ENCODE measurements around the gene C5. TPM values are rescaled to one million over a fixed set of nuclear protein-coding genes. Genes with fewer than 3 reads are reported as not detected.
"Not testable (repeated sequence)": the region's sequence is repeated elsewhere in the genome, so short reads cannot be mapped to it uniquely, and the experiment has no call there.

C5 gene
- 10 to 100 TPM; 12.3 to 32.2 TPM for total RNA-seq
- 10 to 100 TPM; 61.5 to 91.6 (median 80.5) TPM for polyA plus RNA-seq (ENCODE audit: insufficient read length in 6 of 6)
- long read RNA-seq, donor 1, partial matches to known transcripts, result 26 of 26 reads
- long read RNA-seq, donor 1, other reads (novel, unspliced or antisense), result 0 of 26 reads
- long read RNA-seq, donor 2, full-length matches to known transcripts, result 1 of 28 reads
- long read RNA-seq, donor 2, partial matches to known transcripts, result 27 of 28 reads
- long read RNA-seq, donor 2, other reads (novel, unspliced or antisense), result 0 of 28 reads
- long read RNA-seq, donor 3, full-length matches to known transcripts, result 1 of 17 reads
- long read RNA-seq, donor 3, partial matches to known transcripts, result 16 of 17 reads
- long read RNA-seq, donor 3, other reads (novel, unspliced or antisense), result 0 of 17 reads
- long read RNA-seq, donor 4, partial matches to known transcripts, result 6 of 6 reads
- long read RNA-seq, donor 4, other reads (novel, unspliced or antisense), result 0 of 6 reads
- long read RNA-seq, donor 5, full-length matches to known transcripts, result 1 of 32 reads
- long read RNA-seq, donor 5, partial matches to known transcripts, result 31 of 32 reads
- long read RNA-seq, donor 5, other reads (novel, unspliced or antisense), result 0 of 32 reads
- long read RNA-seq, donor 6, full-length matches to known transcripts, result 3 of 49 reads
- long read RNA-seq, donor 6, partial matches to known transcripts, result 46 of 49 reads
- long read RNA-seq, donor 6, other reads (novel, unspliced or antisense), result 0 of 49 reads
- long read RNA-seq, donor 7, full-length matches to known transcripts, result 1 of 1 reads
- long read RNA-seq, donor 7, partial matches to known transcripts, result 0 of 1 reads
- long read RNA-seq, donor 7, other reads (novel, unspliced or antisense), result 0 of 1 reads
- long read RNA-seq, donor 8, full-length matches to known transcripts, result 1 of 28 reads
- long read RNA-seq, donor 8, partial matches to known transcripts, result 27 of 28 reads
- long read RNA-seq, donor 8, other reads (novel, unspliced or antisense), result 0 of 28 reads
- long read RNA-seq, donor 9, result 0 reads
- long read RNA-seq, donor 10, result 0 reads
- long read RNA-seq, donor 11, partial matches to known transcripts, result 5 of 5 reads
- long read RNA-seq, donor 11, other reads (novel, unspliced or antisense), result 0 of 5 reads
- long read RNA-seq, donor 12, partial matches to known transcripts, result 28 of 28 reads
- long read RNA-seq, donor 12, other reads (novel, unspliced or antisense), result 0 of 28 reads

- ATAC-seq (peak; percentile 20), DNase-seq (no peak)
- TF ChIP-seq, protein P1, sequence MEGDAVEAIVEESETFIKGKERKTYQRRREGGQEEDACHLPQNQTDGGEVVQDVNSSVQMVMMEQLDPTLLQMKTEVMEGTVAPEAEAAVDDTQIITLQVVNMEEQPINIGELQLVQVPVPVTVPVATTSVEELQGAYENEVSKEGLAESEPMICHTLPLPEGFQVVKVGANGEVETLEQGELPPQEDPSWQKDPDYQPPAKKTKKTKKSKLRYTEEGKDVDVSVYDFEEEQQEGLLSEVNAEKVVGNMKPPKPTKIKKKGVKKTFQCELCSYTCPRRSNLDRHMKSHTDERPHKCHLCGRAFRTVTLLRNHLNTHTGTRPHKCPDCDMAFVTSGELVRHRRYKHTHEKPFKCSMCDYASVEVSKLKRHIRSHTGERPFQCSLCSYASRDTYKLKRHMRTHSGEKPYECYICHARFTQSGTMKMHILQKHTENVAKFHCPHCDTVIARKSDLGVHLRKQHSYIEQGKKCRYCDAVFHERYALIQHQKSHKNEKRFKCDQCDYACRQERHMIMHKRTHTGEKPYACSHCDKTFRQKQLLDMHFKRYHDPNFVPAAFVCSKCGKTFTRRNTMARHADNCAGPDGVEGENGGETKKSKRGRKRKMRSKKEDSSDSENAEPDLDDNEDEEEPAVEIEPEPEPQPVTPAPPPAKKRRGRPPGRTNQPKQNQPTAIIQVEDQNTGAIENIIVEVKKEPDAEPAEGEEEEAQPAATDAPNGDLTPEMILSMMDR (IDR thresholded peaks at IDR 0.05), result no peak
- no peak within 1 kb of the TSS for H3K4me3 ChIP-seq
- H3K27me3 ChIP-seq, result no peaks in the 10 kb centered on the region
- intact Hi-C loops (cut with DNase I), result loop anchor here in 1 of 2 donors (10.0 kb wide), 1 partner anchor 66 kb away; no protein-coding TSS in a partner anchor
- no peaks in the 10 kb centered on the region for H3K36me3 ChIP-seq
- peaks cover 0 to 4% of the 10 kb centered on the region in 2 donors for H3K4me1 ChIP-seq
- H3K27ac ChIP-seq, result no peak within 1 kb of the TSS
- no peaks in the 10 kb centered on the region for H3K9me3 ChIP-seq
Measured at GRCh38 chr9:121050128-121050988, at the start of gene C5. C5 (minus strand) TSS chr9:121050275; CDS start chr9:121050246, 29 bp downstream.

DNA sequence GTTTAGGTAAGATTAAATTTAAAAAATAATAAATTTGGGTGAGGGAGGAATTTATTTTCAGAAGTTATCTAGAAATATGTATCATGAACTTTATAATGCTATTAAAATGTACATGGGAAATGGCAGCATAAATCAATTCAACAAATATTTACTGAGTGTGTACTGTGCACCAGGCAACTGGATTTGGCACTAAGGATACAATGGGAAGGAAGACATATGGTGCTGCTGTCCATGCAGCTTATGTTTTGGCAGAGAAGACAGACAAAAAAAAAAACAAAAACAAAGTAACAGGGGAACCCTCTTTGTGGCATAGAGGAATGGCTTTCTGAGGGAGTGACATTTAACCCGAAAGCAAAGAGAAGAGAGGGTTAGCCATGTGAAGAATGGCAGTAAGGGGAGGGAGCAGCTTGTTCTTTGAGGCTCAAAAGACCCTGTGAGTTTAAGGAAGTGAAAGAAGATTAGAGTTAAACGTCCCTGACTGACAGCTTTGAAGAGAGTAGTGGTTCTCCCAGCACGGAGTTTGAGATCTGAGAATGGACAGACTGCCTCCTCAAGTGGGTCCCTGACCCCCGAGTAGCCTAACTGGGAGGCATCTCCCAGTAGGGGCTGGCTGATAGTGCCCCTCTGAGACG, 48.6 kb upstream of the C5 start:
- Histone ChIP-seq H3K27ac (no peak overlapping the region), H3K36me3 (peaks cover 0 to 40% of the 10 kb centered on the region in 2 donors), H3K4me3 (no peak overlapping the region), H3K27me3 (no peaks in the 10 kb centered on the region), H3K9me3 (peaks cover 0 to 2% of the 10 kb centered on the region in 2 donors), H3K4me1 (no peaks in the 10 kb centered on the region)
- TF ChIP-seq, protein P1 (IDR thresholded peaks at IDR 0.05), result no peak
- DNase-seq, result no peak
- intact Hi-C loops (cut with DNase I), result no loop called here
- ATAC-seq, result no peak

- ATAC-seq (no peak), DNase-seq (no peak)
- no peak overlapping the region for H3K4me3 ChIP-seq
- no peak overlapping the region for H3K27ac ChIP-seq
- no peaks in the 10 kb centered on the region for H3K27me3 ChIP-seq
- TF ChIP-seq, protein P1 (IDR thresholded peaks at IDR 0.05), result no peak
- H3K36me3 ChIP-seq, result peaks cover 0 to 57% of the 10 kb centered on the region in 2 donors
- no peaks in the 10 kb centered on the region for H3K4me1 ChIP-seq
- H3K9me3 ChIP-seq, result no peaks in the 10 kb centered on the region
- intact Hi-C loops (cut with DNase I), result no loop called here
Measured at GRCh38 chr9:121095057-121095456, 45.0 kb upstream of the C5 start.

- H3K36me3 ChIP-seq, result peaks cover 0 to 24% of the 10 kb centered on the region in 2 donors
- H3K9me3 ChIP-seq; ATAC-seq; intact Hi-C loops (cut with DNase I); H3K4me3 ChIP-seq; DNase-seq; H3K27me3 ChIP-seq; H3K27ac ChIP-seq: not testable (repeated sequence)
- H3K4me1 ChIP-seq, result peaks cover 0 to 11% of the 10 kb centered on the region in 2 donors
Measured at GRCh38 chr9:121090743-121091142, 40.7 kb upstream of the C5 start.
